T-helper 1 cell treated with Interleukin-12 subunit alpha and Interleukin-12 subunit beta and Interleukin-4 antibody, amounts not matched to agents 30 ng/mL and 1 ng/mL, for 36 hours (primary cell): ENCODE results near the gene ESM1. TPM values are rescaled to one million over a fixed set of nuclear protein-coding genes. Genes with fewer than 3 reads are reported as not detected.
"Not testable (repeated sequence)": the region's sequence is repeated elsewhere in the genome, so short reads cannot be mapped to it uniquely, and the experiment has no call there.

Experiments
- intact Hi-C: fragments of 100-400 bp; cut with micrococcal nuclease; formaldehyde crosslinking; loops from one replicate; pipeline ENCODE4 v1.15.1; 2024
- total RNA-seq: library from RNA; stranded (reverse); gene quantifications from 2 replicates; pipeline ENCODE4 v1.2.3, GENCODE V29; 2022

Gene ESM1, protein sequence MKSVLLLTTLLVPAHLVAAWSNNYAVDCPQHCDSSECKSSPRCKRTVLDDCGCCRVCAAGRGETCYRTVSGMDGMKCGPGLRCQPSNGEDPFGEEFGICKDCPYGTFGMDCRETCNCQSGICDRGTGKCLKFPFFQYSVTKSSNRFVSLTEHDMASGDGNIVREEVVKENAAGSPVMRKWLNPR
- 0.27 and 0.44 TPM in 2 replicates for total RNA-seq

DNA sequence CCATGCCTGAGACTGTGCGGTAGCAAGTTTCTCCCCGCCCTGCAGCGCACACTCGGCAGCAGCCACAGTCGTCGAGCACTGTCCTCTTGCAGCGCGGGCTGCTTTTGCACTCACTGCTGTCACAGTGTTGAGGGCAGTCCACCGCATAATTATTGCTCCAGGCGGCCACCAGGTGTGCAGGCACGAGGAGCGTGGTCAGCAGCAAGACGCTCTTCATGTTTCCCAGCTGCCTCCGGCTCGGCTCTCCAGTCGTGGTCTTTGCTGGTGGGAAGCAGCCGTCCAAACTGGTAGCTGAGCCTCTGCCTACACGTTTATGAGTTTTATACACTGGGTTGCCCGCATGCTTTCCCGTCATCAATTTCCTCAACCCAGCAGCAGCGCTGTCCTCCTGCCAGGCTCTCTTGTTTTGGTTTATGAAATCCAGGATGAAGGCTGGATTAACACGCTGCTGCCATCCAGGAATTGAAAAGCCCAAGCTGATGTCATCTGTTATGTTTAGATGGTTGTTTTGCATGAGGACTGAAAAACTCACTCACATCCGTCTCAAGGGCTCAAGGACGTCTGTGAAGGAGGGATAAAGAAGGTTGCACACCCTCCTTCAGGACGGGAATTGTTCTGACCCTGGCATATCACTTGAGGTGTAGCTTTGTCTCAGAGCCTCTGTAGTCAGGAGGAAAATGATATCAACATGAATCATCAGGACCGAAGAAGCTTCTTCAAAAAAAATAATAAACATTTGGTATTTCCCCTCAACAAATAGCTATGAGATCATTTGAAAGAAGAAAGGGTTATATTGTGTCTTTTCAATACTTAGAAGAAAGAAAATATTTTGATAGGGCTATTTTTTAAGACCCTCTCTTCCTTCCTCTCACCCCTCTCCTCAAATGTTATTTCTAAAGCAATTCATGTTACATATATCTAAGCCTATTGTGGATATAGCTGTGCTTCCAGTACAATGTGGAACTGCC is at the start of gene ESM1:
TSS of gene ESM1 (minus strand) at position 293 of the 968 bp plus-strand sequence. CDS start at position 217, 76 bp downstream.
- intact Hi-C loops, result loop anchor here (2.0 to 5.0 kb wide), 2 partner anchors 15 to 42 kb away; no protein-coding TSS in a partner anchor

DNA sequence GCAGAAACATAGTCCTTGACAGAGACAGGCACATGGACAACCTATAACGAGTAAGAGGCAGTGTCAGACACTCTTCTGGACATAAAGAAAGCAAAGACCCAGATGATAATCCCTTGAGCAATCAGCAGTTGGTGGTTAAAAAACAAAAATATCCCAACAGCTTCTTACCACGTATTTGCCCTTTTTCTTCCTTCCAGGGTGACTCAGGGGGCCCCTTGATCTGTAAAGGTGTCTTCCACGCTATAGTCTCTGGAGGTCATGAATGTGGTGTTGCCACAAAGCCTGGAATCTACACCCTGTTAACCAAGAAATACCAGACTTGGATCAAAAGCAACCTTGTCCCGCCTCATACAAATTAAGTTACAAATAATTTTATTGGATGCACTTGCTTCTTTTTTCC is 48.2 kb upstream of the ESM1 start:
- intact Hi-C loops, result loop anchor here (10.0 kb wide), 2 partner anchors 239 to 501 kb away; partner anchors contain the start of gene PLPP1

DNA sequence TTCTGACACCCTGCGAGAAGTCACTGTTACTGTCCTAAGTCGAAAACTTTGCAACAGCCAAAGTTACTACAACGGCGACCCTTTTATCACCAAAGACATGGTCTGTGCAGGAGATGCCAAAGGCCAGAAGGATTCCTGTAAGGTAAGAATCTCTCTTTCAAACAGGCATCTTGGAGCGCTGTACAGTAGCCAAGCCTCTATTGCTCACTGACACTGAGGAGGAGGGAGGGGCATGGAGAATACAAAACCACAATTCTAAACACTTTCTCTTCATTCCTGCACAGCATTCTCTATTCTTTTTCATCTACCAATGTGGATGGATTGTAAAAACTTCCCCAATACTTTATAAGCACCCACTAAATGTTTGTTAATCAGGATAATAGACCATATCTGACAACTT is 46.1 kb upstream of the ESM1 start:
- intact Hi-C loops, result loop anchor here (10.0 kb wide), 2 partner anchors 237 to 503 kb away; partner anchors contain the start of gene PLPP1

DNA sequence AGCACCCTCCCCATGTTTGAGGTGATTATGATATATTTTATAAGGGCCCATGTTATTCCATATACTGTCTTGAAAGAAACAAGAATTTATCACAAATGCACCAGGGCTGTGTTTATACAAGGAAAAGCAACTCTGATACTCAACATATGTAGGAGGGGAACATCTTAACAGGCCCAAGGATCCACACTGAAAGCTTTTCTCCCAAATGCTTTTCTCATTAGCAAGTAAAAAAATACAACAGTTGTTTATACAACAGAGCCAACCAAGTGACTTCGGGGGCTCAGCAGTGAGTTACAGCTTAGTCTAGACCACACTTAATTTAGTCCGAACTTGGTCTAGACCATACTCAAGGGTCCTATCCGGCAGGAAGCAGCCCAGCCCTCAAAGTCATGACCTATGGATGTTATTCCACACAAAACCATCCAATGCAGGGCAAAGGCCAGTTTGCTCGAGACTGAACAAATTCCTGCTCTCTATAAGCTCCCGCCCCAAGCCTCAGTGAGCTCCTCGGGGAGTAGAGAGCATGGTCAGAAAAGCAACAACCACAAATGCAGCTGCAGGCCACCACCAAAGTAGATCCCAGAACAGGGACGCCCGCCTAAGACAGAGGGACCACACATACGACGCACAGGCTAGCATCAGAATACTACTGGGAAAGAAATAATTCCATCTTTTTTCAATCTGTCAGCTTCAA is 45.4 kb upstream of the ESM1 start:
- intact Hi-C loops, result loop anchor here (10.0 kb wide), 2 partner anchors 236 to 504 kb away; partner anchors contain the start of gene PLPP1

DNA sequence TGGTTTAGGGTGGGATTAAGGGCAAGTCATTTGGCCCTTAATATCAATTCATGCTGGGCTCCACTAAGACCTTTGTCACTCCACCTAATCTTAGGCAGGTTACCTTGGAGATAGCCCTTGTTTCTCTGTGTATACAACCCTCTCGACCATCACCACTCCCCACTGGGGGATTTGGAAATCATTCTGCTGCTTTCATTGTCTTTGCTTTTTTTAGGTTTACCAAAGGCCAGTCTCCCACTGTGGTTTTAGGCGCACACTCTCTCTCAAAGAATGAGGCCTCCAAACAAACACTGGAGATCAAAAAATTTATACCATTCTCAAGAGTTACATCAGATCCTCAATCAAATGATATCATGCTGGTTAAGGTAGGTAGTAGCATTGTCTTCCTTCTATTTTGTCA is 44.8 kb upstream of the ESM1 start:
- intact Hi-C loops, result loop anchor here (10.0 kb wide), 2 partner anchors 235 to 505 kb away; partner anchors contain the start of gene PLPP1

DNA sequence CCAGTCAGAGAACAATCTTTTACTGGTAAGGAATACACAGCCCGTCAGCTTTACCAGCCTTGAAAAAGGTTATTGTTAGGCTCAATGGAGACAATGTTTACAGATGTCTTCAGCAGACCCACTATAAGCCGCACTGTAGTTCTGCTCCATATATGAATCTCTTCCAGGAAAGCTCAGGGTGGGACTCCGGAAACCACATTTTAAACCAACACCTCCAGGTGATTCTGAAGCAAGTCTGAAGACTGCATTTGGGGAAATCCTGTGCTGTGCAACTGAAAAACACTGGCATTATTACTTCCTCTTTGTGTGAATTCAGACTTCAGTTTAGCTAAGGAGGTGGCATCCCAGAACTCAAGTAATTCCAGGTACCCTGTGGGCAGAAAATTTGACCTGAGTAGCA is 42.2 kb upstream of the ESM1 start:
- intact Hi-C loops, result loop anchor here (1.0 to 5.0 kb wide), 9 partner anchors 10 to 510 kb away; partner anchors contain the start of genes ESM1, GZMA and SNX18

DNA sequence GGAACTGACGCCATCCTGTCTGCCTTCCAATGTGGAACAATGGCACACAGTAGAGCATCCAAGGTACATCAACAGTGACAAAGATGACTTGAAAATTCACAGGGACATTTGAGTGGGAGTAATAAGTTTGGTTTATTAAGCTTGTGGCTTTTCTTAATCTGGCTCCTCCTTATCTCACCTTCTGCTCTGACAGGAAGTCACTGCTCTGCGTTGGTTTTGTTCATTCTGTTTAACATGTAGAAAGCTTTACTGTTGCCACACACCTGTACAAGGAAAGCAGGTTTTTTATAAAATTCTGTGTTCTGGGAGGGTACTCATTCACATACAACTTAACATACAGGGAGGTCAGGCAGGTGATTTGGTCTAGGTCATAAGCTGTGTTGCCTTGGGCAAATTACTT is 37.1 kb upstream of the ESM1 start:
- intact Hi-C loops, result no loop called here

DNA sequence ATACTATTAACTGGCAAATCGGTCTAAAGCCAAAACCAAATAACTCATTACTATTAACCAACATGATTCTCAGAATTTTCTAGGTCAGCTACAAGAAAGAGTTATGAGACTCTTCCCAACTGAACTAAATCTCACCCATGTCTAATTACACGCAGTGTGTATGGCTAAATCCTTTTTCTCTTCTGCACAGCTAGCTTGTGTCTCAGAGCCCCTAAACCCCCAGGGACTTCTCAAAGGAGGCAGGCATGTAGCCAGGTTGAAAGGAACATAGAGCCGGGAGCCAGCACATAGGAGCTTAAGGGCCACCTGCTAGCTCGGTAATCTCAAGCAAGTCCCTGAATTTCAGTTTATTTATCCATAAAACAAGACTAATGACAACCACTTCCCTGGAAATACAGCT is 36.4 kb upstream of the ESM1 start:
- intact Hi-C loops, result no loop called here

DNA sequence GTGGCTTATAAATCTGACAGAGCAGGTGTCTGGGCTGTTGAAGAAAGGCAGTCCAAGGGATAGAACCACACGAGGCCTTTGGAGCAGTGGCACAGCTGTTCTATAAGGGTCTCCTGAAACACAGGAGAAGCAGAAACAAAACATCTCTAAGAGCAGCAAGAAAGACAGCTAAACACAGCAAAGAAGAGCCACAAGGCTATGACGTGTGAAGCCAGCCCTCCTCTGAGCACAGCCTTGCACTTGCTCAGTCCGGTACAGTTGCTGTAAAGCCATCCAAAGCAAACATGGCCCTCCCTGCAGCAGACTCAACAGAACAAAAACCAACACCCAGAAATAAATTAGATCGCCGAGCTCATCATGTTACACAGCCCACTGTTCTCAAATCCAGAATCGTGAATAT is 36.0 kb upstream of the ESM1 start:
- intact Hi-C loops, result no loop called here

DNA sequence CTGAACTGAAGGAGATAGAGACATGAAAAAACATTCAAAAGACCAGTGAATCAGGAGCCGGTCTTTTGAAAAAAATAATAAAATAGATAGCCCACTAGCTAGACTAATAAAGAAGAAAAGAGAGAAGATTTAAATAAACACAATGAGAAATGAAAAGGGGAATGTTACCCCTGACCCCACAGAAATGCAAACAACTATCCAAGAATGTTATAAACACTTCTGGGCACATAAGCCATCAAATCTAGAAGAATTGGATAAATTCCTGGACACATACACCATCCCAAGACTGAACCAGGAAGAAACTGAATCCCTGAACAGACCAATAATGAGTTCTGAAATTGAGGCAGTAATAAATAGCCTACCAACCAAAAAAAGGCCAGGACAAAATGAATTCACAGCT is 24.8 kb upstream of the ESM1 start:
- intact Hi-C loops, result not testable (repeated sequence)

DNA sequence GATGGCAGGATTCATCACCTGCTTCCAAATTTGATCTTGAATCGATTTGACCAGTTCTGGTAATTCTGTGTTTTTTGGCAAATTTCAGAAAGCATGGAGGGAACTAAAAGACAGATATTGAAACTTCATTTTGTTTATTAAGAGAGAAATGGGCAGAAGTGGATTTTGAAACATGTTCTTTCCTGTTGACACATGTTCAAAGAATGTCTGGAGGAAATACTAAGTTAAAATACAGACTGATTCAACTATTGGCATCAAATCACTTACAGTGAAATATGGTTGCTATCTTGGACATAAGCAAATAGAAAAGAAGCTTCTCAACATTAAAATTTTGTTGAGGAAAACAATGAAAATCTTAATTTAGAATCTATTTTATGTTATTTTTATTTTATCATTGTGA is 19.3 kb upstream of the ESM1 start:
- intact Hi-C loops, result loop anchor here (5.0 kb wide), 1 partner anchor 33 kb away; no protein-coding TSS in a partner anchor

DNA sequence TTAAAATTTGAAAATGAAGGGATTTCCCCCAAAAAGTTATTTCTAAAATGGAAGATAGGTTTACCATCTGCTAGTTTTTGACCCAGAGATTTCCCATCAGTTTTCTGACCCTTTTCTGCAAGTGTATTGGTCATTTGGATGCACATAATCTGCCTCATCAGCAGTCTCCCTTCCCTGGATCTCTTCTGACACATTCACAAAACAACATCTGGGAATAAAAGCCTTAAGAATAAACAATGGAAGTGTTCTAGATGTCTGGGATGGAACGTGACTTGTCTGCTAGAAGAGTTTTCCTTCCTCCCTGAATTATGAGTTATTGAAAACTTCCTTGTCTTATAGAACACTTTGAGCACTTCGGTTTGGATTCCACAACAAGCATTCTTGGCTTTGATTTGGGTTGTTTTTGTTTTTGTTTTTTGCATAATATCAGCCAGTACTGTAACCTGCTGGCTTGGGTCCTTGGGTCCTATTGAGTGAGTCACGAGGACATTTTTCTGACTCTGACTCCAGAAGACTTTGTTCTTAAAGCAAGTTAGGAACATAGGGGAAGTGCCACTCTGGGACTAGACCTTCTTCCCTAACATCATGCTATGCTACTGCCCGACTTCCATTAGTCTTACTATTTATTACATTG is 18.2 kb upstream of the ESM1 start:
- intact Hi-C loops, result loop anchor here (5.0 kb wide), 1 partner anchor 34 kb away; no protein-coding TSS in a partner anchor

DNA sequence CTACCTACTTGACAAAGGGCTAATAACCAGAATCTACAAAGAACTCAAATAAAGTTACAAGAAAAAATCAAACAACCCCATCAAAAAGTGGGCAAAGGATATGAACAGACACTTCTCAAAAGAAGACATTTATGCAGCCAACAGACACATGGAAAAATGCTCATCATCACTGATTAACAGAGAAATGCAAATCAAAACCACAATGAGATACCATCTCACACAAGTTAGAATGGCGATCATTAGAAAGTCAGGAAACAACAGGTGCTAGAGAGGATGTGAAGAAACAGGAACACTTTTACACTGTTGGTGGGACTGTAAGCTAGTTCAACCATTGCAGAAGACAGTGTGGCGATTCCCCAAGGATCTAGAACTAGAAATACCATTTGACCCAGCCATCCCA is 16.8 kb upstream of the ESM1 start:
- intact Hi-C loops, result loop anchor here (5.0 kb wide), 1 partner anchor 35 kb away; no protein-coding TSS in a partner anchor

DNA sequence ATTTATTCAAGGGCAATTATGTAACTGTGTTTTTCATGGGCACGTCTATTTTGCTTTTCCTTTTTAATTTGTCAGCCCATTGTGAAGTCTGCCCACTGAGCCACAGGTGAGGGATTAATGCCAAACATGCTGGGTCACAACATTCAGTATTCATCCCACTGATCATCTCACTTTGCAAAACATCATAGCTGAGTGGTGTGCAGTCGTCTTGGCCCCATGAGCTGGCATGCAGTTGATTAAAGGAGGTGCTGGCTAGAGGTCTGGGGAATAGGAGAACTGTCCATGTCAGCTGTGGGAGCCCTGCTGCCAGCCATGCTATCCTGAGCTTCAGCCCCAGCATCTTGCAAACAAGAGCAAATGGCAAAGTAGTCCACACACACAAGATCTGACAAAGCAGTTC is 11.7 kb upstream of the ESM1 start:
- intact Hi-C loops, result no loop called here

DNA sequence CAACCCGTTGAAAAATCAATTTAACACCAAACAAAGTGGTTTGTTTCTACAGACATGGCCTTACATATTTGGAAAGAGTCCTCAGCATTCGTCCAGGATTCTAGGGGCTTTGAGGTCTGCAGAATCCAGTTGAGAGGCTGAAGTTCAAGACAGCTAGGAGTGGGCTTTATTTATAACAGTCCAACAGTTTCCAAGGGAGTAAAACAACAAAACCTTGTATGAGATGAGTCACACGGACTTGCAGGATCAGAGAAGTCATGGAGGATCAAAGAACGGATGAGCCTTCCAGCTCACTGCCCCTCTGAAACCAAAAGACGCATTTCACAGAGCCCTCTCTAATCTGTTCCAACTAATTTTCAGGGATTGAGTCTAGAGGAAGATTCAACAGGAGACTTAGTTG is 11.1 kb upstream of the ESM1 start:
- intact Hi-C loops, result no loop called here

DNA sequence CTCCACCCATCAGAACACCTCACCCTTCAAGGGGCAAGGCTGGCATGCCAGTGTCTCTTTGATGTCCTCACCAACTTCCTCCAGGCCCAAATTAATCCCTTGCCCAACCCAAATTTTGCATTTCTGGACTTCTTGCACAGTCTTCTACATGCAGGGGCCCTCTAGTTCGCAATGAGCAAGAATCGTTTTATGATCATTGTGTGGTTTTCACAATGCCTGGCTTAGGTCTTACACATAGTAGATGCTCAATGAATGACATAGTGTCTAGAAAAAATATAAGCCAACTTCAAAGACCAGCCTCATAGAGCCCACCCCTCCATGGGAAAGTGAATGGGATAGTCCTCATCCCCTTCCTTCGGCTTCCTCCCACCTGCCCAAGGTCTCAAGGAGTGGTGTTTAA is 9.8 kb upstream of the ESM1 start:
- intact Hi-C loops, result no loop called here

DNA sequence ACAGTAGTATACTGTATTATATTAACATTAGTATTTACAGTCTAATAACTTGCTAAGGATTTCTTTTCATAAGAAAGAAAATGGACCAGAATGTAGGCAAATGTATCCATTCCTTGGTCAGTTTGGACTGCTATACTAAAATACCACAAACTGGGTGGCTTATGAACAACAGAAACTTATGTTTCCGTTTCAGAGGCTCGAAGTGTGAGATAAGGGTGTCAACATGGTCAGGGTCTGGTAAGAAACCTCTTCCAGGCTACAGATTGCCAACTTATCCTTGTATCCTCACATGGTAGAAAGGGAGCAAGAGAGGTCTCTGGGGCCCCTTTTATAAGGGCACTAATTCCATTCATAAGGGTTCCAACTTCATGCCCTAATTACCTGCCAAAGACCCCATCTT is 9.2 kb upstream of the ESM1 start:
- intact Hi-C loops, result no loop called here

DNA sequence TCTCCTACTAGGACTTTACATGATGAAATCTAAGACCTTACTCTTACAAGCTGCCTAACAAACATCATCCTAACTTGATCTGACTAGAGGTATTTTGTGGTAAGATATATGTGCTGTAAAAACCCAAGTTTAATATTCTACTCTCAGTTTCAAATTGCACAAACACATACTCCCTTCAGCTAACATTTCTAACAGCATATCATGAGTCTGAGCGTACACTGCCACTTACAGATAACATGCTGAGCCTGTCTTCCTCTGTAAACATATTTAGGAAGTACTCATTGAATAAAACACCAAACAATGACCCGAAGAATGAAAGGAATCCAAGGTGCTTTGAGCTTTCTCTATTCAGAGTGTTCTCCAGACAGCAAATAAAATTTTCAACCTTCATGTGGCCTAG is 7.9 kb upstream of the ESM1 start:
- intact Hi-C loops, result no loop called here

DNA sequence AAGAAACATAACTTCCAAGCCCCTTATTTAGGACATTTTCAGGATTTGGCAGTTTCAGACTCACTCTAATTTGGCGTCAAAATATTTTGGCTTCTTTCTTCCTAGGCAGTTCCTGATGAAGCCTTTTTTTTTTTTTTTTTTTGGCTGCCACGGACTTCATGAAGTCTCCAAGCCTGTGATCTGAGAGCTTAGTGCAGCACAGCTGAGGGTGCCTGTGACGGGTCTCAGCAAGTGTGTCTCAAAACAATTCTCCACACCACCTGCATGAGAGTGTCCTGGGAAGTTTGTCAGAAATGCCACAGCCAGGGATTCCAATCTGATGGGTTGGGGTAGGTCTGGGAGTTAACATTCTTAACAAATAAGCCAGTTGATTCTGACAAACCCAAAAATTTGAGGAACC is 6.0 kb upstream of the ESM1 start:
- intact Hi-C loops, result no loop called here

DNA sequence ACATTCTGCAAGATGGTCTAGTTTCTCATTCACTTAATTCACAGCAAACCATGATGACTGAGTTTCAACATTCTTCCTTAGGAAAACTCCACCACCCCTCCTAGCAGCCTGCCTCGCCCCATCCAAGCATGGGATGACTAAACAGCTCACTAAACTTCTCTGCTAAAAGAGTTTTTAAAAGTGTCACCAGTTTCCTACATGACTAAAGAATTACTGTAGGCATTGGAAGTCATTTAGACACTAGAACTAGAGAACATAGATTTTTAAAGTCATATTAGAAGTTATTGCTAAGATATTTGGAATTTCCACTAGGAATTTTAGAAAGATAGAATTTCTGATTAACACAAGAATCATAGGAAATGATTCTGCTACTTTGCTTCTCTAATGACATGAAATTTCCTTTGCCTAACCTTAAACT is 5.5 kb upstream of the ESM1 start:
- intact Hi-C loops, result no loop called here

DNA sequence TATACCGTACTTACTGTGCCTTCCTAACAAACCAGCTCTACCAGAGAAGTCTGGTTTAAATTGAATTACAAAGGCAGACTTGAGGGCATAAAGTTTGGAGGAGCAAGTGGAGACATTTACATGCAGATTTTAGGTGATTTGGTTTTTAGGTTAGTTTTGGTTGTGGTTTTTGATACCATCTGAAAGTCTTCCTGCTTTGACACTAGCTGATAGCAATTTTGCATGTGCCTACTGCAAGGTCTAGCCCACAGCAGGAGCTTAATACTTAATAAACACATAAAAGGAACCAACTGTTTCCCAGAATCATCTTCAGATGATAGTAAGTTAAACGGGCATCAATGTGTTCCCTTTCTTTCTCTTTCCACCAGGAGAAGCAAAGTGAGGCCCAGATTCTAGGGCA is 3.4 kb upstream of the ESM1 start:
- intact Hi-C loops, result loop anchor here (2.0 to 5.0 kb wide), 2 partner anchors 38 to 74 kb away; no protein-coding TSS in a partner anchor
